ENCODE results near the gene USP14. TPM values are rescaled to one million over a fixed set of nuclear protein-coding genes. Genes with fewer than 3 reads are reported as not detected.
"Not testable (repeated sequence)": the region's sequence is repeated elsewhere in the genome, so short reads cannot be mapped to it uniquely, and the experiment has no call there.

Gene USP14
- 10 to 100 TPM; 33.5 to 57.4 (median 48.5) TPM for polyA plus RNA-seq (ENCODE audit: insufficient read depth in 1 of 5, insufficient read length in 5 of 5, low replicate concordance in 1 of 5)
- long read RNA-seq, donor 1, full-length matches to known transcripts, result 10 of 20 reads
- long read RNA-seq, donor 1, partial matches to known transcripts, result 10 of 20 reads
- long read RNA-seq, donor 1, other reads (novel, unspliced or antisense), result 0 of 20 reads
- long read RNA-seq, donor 2, full-length matches to known transcripts, result 6 of 6 reads
- long read RNA-seq, donor 2, partial matches to known transcripts, result 0 of 6 reads
- long read RNA-seq, donor 2, other reads (novel, unspliced or antisense), result 0 of 6 reads
- long read RNA-seq, donor 3, full-length matches to known transcripts, result 8 of 344 reads
- long read RNA-seq, donor 3, partial matches to known transcripts, result 294 of 344 reads
- long read RNA-seq, donor 3, other reads (novel, unspliced or antisense), result 42 of 344 reads
- long read RNA-seq, donor 4, full-length matches to known transcripts, result 7 of 7 reads
- long read RNA-seq, donor 4, partial matches to known transcripts, result 0 of 7 reads
- long read RNA-seq, donor 4, other reads (novel, unspliced or antisense), result 0 of 7 reads
- long read RNA-seq, donor 5, full-length matches to known transcripts, result 3 of 472 reads
- long read RNA-seq, donor 5, partial matches to known transcripts, result 445 of 472 reads
- long read RNA-seq, donor 5, other reads (novel, unspliced or antisense), result 24 of 472 reads
- long read RNA-seq, donor 6, full-length matches to known transcripts, result 10 of 27 reads
- long read RNA-seq, donor 6, partial matches to known transcripts, result 12 of 27 reads
- long read RNA-seq, donor 6, other reads (novel, unspliced or antisense), result 5 of 27 reads
- long read RNA-seq, donor 7, full-length matches to known transcripts, result 6 of 281 reads
- long read RNA-seq, donor 7, partial matches to known transcripts, result 270 of 281 reads
- long read RNA-seq, donor 7, other reads (novel, unspliced or antisense), result 5 of 281 reads
- long read RNA-seq, donor 8, full-length matches to known transcripts, result 2 of 2 reads
- long read RNA-seq, donor 8, partial matches to known transcripts, result 0 of 2 reads
- long read RNA-seq, donor 8, other reads (novel, unspliced or antisense), result 0 of 2 reads

DNA sequence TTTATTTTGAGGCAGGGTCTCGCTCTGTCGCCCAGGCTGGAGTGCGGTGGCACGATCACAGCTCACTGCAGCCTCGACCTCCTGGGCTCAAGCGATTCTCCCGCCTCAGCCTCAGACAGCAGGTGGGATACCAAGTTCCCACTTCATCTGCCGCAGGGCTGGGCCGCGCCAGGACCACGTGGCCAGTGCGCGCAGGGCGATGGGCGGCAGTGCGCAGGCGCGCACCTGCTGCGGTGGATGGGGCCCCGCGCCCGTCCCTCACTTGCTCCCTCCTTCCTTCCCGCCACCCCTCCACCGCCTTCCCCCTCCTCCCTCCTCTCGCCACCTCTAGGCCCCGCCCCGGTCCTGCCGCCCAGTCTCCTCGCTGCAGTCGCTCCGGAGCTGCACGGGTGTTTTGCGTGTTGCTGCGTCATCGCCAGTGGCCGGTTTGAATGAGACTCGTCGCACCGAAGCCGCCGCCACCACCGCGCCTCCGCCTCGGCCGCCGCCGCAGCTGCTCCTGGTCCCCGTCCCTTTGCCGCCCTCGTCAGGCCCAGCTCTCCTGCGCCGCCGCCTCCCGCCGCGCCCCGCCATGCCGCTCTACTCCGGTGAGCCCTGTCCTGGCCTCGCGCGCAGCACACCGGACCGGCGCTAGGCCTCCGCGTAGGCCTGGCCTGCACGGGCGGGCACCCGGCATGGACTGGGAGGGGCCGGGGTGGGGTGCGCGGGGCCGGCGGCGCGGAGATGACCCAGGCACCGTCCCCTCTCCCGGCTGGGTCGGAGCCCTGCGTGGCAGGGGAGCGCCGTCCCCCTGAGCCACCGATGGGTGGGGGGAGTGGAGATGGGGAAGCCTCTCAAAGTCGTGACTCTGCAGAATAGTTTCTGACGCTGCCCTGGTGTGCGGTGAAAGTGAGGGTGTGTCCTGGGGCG lies at the start of gene USP14:
USP14 (plus strand) TSS at position 430 of the 909 bp plus-strand sequence; CDS start at position 572, 142 bp downstream.
- DNase-seq, result peak; percentile 93 to 94

DNA sequence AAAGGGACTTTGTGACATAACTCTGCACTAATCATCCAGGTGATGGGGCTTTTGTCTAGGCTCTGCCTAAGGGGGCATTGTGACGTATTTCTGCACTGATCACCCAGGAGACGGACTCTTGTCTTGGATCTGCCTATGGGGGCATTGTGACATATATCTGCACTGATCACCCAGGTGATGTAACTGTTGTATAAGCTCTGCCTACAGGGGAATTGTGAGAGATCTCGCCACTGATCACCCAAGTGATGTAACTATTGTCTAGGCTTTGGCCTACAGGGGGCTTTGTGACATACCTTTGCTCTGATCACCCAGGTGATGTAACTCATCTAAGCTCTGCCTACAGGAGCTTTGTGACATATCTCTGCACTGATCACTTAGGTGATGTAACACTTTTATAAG lies 49.7 kb upstream of the USP14 start:
- not testable (repeated sequence) for DNase-seq

DNA sequence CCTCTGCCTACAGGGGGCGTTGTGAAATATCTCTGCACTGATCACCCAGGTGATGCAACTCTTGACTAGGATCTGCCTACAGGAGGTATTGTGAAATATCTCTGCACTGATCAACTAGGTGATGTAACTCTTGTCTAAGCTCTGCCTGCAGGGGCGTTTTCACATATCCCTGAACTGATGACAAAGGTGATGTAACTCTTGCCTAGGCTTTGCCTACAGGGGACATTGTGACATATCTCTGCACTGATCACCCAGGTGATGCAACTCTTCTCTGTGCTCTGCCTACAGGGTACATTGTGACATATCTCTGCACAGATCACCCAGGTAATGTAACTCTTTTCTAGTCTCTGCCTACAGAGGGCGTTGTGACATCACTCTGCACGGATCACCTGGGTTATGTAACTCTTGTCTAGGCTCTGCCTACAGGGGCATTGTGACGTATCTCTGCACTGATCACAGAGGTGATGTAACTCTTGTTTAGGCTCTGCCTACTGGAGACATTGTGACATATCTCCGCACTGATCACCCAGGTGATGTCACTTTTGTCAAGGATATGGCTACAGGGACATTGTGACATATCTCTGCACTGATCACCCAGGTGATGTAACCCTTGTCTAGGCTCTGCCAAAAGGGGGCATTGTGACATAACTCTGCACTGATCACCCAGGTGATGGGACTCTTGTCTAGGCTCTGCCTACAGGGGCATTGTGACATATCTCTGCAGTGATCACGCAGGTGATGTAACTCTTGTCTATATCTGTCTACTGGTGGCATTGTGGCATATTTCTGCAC lies 49.0 kb upstream of the USP14 start:
- DNase-seq, result not testable (repeated sequence)

DNA sequence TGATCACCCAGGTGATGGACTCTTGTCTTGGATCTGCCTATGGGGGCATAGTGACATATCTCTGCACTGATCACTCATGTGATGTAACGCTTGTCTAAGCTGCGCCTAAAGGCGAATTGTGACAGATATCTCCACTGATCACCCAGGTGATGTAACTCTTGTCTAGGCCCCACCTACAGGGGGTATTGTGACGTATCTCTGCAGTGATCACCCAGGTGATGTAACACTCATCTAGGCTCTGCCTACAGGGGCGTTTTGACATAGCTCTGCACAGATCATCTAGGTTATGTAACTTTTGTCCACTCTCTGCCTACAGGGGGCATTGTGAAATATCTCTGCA lies 48.5 kb upstream of the USP14 start:
- DNase-seq, result not testable (repeated sequence)

DNA sequence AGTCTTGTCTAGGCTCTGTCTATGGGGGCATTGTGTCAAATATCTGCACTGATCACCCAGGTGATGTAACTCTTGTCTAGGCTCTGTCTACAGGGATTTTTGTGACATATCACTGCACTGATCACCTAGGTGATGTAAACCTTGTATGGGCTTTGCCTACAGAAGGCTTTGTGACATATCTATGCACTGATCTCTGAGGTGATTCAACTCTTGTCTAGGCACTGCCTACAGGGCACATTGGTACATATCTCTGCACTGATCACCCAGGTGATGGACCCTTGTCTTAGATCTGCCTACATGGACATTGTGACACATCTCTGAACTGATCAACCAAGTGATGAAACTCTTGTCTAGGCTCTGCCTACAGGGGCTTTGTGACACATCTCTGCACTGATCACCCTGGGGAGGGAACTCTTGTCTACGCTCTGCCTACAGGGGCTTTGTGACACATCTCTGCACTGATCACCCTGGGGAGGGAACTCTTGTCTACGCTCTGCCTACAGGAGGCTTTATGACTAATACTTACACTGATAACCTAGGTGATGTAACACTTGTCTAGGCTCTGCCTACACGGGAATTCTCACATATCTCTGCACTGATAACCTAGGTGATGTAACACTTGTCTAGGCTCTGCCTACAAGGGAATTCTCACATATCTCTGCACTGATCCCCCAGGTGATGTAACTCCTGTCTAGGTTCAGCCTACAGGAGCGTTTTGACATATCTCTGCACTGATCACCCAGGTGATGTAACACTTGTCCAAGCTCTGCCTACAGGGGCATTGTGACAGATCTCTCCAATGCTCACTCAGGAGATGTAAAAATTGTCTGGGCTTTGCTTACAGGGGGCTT lies 47.8 kb upstream of the USP14 start:
- DNase-seq, result not testable (repeated sequence)

DNA sequence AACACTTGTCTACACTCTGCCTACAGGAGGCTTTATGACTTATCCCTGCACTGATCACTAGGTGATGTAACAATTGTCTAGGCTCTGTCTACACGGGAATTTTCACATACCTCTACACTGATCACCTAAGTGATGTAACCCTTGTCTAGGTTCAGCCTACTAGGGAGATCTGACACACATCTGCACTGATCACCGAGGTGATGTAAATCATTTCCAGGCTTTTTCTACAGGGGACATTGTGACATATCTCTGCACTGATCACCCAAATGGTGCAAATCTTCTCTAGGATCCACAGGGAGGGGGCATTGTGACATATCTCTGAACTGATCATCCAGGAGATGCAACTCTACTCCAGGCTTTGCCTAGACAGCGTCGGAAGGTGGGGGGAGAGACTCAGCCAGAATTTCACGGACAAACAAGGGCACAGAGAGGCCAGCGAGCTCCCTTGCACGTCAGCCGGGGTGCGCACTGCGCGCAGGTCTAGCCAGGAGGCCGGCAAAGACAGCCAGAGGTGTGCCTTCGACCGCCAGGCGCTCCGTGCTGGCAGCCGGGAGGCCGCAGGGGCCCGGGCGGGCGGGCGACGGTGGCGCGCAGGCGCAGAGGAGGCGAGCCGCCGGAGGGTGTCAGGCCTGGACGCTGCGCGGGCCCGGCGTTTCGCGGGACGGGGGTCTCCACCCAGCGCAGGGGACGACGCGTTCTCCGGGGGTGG lies 46.9 kb upstream of the USP14 start:
- peak; percentile 58 to 68 for DNase-seq

DNA sequence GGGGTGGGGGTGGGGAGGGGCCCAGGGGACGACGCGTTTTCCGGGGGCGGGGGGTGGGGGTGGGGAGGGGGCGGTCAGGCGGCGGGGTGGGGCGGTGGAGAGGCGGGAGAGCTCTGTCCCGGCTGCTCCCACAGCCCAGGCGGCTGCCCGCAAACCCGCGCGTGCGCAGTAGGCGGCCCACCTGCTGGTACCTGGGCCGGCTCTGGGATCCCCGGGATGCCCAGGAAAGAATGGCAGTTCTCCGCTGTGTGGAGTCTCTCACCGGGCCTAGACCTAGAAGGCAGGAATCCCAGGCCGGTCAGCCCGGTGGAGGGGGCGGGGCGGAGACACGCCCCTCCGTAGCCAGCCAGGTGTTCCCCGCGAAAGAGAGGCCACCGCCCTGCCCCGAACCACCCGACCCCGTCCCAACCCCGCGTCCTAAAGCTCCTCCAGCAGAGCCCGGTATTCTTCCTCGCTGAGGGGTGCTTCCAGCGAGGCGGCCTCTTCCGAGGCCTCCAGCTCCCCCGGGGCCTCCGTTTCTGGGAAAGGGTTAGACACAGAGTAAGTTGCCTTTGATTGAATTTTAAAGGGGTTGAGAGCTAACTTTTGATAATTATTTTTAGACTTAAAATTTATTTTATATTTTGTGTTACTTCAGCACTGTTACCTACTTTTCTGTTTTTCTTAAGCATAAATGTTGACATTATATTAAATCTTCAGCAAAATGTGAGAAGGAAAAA lies 46.2 kb upstream of the USP14 start:
- DNase-seq, result not testable (repeated sequence)

DNA sequence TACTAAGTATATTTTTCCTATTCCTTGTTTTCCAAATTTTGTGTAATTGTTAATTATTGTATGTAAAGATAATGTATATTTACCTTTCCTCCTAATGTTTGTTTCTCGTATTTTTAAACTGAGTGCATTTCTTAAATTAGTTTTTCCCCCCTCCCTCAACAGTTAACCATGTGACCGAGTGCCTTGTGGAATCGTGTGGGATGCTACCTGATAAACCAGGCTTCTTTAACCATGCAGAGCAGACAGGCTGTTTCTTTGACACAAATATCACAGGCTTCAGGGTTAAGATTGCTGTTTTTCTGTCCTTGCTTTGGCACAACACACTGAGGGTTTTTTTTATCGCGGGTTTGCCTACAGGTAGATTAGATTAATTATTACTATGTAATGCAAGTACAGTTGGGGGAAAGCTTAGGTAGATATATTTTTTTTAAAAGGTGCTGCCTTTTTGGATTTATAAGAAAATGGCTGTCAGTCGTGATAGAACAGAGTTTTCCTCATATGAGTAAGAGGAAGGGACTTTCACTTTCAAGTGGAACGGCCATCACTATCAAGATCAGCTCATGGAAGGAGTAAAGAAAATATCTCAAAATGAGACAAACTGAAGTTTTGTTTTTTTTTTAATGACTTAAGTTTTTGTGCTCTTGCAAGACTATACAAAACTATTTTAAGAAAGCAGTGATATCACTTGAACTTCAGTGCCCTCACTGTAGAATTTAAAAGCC lies 37.7 kb upstream of the USP14 start:
- not testable (repeated sequence) for DNase-seq

DNA sequence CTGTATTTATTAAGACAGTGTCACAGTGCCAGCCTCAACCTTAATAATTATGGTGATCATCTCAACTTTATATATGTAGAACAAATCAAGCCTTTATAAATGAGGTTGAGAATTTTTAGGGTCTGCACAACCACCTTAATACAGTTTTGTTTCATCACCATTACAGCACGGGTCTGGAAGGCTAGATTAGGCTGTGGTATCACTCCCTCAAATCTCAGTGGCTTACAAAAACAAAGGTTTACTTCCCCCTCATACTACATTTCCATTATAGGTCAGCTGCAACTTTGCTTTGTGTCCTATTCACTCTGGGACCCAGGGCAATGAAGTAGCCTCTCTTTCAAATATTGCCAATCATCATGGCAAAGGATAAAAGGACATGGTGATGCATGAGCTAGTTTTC lies 23.3 kb upstream of the USP14 start:
- DNase-seq, result no peak

DNA sequence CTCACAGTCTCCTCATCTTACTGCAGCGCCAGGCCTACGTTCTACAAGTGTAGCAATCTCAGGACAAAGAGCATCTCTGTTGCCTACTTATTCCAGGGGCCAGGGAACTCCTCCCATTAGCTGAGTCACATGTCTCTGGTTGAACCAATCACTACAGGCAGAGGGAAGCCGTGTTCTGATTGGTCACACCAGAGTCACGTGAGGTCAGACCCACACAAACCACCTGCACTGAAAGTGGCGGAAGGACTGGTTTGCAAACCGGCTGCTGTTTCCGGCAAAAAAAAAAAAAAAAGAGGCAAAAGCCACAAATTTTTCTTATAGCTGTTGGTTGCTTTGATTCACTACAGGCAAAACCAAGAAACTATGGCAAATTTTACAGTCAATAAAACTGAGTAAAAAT lies 21.9 kb upstream of the USP14 start:
- DNase-seq, result no peak

DNA sequence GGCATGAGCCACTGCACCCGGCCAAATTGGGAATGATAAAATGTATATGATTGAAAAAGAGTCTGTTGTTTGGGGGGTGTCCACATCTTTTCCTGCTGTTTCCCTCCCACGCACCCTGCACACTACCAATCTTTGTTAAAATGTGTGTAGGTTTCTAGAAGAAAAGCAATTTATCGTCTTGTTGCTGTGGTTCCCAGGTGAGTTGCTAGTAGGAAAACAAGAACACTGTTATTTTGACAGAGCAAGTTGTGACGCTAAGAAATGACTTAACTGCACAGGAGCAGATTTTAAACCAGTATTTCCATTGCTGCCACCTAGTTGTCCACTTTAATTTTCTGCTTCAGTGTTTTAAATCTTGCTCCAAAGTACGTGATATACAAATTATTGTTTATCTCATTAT lies 21.0 kb upstream of the USP14 start:
- no peak for DNase-seq

DNA sequence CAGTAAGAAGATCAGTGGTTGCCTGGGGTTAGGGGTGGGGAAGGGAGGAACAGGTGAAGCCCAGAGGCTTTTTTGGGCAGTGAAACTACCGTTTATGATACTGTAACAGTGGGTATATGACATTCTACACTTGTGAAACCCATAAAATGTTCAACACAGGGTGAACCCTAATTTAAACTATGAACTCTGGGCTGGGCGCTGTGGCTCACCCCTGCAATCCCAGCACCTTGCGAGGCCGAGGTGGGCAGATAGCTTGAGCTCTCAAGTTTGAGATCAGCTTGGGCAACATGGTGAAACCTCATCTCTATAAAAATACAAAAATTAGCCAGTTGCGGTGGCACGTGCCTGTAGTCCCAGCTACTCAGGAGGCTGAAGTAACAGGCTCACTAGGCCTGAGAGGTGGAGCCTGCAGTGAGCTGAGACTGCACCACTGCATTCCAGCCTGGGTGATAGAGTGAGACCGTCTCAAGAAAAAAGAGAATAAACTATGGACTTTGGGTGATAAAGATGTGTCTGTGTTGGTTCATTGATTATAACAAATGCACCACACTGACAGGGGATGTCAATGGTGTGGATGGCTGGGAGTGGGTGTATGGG lies 17.6 kb upstream of the USP14 start:
- DNase-seq, result no peak

DNA sequence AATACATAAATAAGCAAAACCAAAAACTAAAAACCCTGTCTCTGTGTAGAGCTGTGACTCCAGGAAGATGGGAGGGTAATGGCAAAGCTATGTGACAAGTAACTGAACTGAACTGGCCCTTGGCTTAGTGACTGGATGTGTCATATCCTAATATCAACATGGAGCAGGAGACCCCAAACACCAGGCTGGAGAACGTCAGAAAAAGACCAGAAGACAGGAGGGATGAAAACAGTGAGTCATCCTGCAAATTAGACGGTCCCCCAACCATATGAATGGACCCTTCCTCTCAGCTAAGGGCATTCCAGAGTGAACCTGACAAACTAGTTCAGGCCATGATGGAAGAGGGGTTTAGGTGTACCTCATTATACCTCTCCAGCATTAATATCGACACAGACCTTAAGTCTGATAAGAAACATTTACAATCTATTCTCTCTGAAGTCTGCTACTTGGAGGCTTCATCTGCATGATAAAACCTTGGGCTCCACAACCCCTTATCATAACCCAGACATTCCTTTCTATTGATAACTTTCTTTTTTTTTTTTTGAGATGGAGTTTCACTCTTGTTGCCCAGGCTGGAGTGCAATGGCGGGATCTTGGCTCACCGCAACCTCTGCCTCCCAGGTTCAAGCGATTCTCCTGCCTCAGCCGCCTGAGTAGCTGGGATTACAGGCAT lies 15.6 kb upstream of the USP14 start:
- DNase-seq, result not testable (repeated sequence)

DNA sequence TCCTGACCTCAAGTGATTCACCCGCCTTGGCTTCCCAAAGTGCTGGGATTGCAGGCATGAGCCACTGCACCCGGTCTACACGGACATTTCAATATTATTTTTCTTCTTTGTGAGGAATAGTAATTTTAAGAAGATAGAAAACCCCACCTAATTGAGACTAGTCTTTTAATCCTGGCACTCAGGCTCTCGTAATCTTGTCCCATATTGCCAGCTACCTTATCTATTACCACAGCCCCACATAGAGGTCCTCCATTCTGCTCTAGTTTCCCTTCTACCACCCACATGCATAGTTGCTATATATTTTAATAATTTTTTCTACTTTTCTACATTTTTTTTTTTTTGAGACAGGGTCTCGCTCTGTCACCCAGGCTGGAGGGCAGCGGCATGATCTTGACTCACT lies 9.5 kb upstream of the USP14 start:
- DNase-seq, result no peak

DNA sequence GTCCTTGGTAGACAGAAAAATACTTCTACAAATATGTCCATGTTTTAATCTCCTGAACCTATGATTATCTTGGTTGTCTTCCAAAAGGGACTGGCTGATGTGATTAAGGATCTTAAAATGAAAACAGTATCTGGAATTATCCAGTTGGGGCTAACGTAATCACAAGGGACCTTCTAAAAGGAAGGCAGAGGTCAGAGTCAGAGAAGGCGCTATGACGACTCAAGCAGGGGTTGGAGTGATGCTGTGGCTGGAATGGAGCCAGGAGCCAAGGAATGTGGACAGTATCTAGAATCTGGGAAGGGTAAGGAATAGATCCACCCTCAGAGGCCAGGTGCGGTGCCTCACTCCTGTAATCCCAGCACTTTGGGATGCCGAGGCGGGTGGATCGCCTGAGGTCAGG lies 4.2 kb upstream of the USP14 start:
- no peak for DNase-seq

DNA sequence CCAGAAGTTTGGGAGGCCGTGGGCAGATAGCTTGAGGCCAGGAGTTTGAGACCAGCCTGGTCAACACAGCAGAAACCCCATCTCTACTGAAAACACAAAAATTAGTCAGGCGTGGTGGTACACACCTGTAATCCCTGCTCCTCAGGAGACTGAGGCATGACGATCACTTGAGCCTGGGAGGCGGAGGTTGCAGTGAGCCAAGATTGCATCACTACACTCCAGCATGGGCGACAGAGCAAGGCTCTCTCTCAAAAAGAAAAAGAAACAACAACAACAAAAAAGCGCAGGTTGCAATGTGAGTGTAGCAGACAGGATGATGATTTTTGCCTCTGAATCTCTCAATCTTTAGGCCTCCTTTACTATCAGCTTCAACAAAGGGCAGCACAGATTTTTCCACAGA lies 2.7 kb upstream of the USP14 start:
- no peak for DNase-seq
